ENCODE data around the gene C19orf47.

C19orf47 gene

DNA sequence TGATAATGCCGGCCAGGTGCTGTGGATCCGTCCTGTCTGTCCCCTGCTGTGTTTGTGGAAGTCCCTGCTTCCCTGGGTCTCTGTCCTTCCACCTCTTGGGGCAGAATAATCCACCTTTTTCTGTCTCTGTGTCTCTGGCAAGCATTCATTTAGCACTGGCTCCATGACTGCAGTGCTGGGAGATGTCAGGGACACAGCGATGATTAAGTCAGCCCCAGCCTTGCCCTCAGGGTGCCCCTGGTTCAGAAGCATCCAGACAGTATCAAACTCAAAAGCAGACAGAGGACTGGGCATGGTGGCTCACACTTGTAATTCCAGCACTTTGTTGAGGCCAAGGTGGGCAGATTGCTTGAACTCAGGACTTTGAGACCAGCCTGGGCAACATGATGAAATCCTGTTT lies 40.3 kb upstream of the C19orf47 start:
- no peaks in the 10 kb centered on the region for H3K9me3 ChIP-seq
- H3K36me3 ChIP-seq, result no peaks in the 10 kb centered on the region
- TF ChIP-seq, protein P1, sequence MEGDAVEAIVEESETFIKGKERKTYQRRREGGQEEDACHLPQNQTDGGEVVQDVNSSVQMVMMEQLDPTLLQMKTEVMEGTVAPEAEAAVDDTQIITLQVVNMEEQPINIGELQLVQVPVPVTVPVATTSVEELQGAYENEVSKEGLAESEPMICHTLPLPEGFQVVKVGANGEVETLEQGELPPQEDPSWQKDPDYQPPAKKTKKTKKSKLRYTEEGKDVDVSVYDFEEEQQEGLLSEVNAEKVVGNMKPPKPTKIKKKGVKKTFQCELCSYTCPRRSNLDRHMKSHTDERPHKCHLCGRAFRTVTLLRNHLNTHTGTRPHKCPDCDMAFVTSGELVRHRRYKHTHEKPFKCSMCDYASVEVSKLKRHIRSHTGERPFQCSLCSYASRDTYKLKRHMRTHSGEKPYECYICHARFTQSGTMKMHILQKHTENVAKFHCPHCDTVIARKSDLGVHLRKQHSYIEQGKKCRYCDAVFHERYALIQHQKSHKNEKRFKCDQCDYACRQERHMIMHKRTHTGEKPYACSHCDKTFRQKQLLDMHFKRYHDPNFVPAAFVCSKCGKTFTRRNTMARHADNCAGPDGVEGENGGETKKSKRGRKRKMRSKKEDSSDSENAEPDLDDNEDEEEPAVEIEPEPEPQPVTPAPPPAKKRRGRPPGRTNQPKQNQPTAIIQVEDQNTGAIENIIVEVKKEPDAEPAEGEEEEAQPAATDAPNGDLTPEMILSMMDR (IDR thresholded peaks at IDR 0.05; ENCODE audit: low read depth, low read length), result no peak
- no peak for DNase-seq
- no peak overlapping the region for H3K4me3 ChIP-seq (ENCODE audit: low read depth, low read length)
- H3K27me3 ChIP-seq, result no peaks in the 10 kb centered on the region
- no peaks in the 10 kb centered on the region for H3K4me1 ChIP-seq

- TF ChIP-seq, protein P1 (IDR thresholded peaks at IDR 0.05; ENCODE audit: low read depth, low read length), result no peak
- Histone ChIP-seq H3K4me3 (ENCODE audit: low read depth, low read length) (no peak overlapping the region), H3K36me3 (no peaks in the 10 kb centered on the region), H3K9me3 (no peaks in the 10 kb centered on the region), H3K4me1 (no peaks in the 10 kb centered on the region), H3K27me3 (no peaks in the 10 kb centered on the region)
- no peak for DNase-seq
These were observed 39.0 kb upstream of the C19orf47 start for GRCh38 chr19:40387155-40387554.

GRCh38 chr19:40383668-40384248 lies 35.6 kb upstream of the C19orf47 start:
- Histone ChIP-seq H3K9me3 (no peaks in the 10 kb centered on the region), H3K4me1 (no peaks in the 10 kb centered on the region), H3K4me3 (ENCODE audit: low read depth, low read length) (no peak overlapping the region), H3K27me3 (no peaks in the 10 kb centered on the region), H3K36me3 (0 out of 2 replicates have a peak, but pooled peaks cover 1% of the 10 kb centered on the region)
- no peak for DNase-seq
- TF ChIP-seq, protein P1 (IDR thresholded peaks at IDR 0.05; ENCODE audit: low read depth, low read length), result no peak

- H3K4me1 ChIP-seq, result no peaks in the 10 kb centered on the region
- H3K27me3 ChIP-seq, result no peaks in the 10 kb centered on the region
- TF ChIP-seq, protein P1 (IDR thresholded peaks at IDR 0.05; ENCODE audit: low read depth, low read length), result peak; percentile 38
- no peak for DNase-seq
- H3K4me3 ChIP-seq (ENCODE audit: low read depth, low read length), result no peak overlapping the region
- peaks cover 11% of the 10 kb centered on the region for H3K36me3 ChIP-seq
- no peaks in the 10 kb centered on the region for H3K9me3 ChIP-seq
These were observed 33.1 kb upstream of the C19orf47 start for GRCh38 chr19:40381321-40381720.

- no peak for DNase-seq
- H3K4me3 ChIP-seq (ENCODE audit: low read depth, low read length), result no peak overlapping the region
- peaks cover 11% of the 10 kb centered on the region for H3K36me3 ChIP-seq
- no peaks in the 10 kb centered on the region for H3K9me3 ChIP-seq
- no peaks in the 10 kb centered on the region for H3K27me3 ChIP-seq
- no peaks in the 10 kb centered on the region for H3K4me1 ChIP-seq
- TF ChIP-seq, protein P1 (IDR thresholded peaks at IDR 0.05; ENCODE audit: low read depth, low read length), result no peak
These were observed 32.2 kb upstream of the C19orf47 start for GRCh38 chr19:40380199-40381037.

Measured in BE2C (cell line).